NCI-H2081 (cell line): ENCODE data around the gene CPLX1.

ENCODE experiments used
- DNase-seq, 2 experiments: peaks; one replicate each; lab custom pipeline; 2025; lab: John Stamatoyannopoulos, UW

Gene CPLX1

GRCh38 chr4:825971-826330, at the start of gene CPLX1:
Gene CPLX1, minus strand, starts transcription at chr4:826129. Its CDS starts 1,607 bp downstream, at chr4:824522.
- peak; percentile 61 to 75 for DNase-seq

DNA sequence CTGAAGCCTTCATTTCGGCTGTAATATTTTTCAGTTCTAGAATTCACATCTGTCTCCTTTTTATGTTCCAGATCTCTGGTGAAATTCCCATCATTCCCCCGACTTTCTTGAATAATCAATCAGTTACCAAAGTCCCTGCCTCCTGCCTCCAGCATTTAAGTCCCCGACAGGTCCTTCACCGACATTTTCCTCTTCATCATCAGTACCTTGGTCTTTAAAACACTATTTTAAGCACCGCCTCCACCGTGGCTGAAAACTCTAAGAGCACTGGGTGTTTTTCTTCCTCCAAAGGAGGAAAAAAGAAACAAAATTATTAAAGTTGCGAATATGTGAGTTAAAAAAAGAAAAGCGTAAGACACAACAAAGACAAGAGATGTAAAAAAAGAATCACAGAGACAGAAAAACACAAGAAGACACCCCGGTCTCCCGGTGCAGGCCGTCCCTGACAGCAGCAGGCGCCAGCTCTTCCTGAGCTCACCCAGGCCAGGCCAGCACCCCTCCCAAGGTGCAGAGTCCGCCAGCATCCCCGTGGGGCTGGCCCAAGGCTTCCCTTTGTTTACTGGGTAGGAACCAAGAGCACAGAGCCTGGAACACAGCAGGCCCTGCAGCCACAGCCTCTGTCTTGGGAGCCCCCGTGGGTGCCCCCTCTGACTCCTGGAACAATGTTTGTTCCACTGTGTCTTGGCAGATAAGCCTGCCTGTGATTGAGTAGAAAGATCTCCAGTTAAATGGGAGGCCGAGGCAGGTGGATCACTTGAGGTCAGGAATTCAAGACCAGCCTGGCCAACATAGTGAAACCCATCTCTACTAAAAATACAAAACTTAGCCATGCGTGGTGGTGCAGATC, 49.3 kb upstream of the CPLX1 start:
- no peak for DNase-seq

DNA sequence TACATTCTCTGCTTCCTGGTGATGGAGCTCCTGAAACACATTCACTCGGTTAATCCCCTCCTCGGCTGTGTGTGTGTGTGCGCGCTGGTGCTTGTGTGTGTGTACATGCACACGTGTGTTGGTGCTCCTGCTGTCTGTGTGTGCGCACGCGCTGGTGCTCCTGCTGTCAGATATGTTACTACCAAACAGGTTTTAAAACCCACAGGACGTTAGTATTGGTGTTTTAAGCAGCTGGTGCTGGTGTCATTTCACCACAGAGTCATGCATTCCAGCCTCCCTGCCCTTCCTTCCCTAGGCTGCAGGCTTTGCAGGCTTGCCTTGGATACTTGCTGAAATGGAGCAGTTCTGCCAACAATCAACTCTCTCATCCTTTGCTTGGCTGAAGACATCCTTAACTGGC, 48.1 kb upstream of the CPLX1 start:
- no peak for DNase-seq

- no peak for DNase-seq
These were observed 46.5 kb upstream of the CPLX1 start for GRCh38 chr4:872241-872981.

GRCh38 chr4:871484-871883, 45.6 kb upstream of the CPLX1 start:
- DNase-seq: no peak

GRCh38 chr4:870951-871350, 45.0 kb upstream of the CPLX1 start:
- DNase-seq: no peak

GRCh38 chr4:869776-870175, 43.8 kb upstream of the CPLX1 start:
- no peak for DNase-seq

- DNase-seq: no peak
These were observed 42.5 kb upstream of the CPLX1 start for GRCh38 chr4:868421-868820.

DNA sequence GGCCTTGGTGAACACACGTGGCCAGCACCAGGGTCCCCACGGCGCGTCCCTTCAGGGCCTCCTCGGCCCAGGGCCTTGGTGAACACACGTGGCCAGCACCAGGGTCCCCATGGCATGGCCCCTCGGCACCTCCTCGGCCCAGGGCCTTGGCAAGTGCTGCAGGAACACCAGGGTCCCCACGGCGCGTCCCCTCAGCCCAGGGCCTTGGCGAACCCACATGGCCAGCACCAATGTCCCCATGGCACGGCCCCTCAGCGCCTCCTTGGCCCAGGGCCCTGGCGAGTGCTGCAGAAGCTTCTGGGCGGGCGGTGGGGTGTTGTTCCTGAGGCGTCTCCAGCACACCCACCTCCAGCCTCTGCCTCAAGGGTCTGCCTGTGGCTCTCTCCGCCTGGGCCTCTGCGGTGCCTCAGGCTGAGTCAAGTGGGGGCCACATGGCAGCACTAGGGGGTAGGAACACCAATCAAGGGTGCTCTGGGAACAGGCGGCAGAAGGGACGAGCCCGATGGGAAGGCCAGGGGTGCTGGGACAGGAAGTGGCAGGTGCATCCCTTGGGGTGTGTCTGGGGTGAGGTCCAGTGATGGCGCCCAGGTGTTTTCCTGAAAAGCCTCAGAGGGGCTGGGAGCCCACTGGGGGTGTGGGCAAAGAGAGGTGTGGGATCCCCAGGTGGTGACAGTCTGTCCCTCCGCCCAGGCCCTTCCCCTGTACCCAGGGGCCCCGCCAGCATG, 41.8 kb upstream of the CPLX1 start:
- DNase-seq: no peak

DNA sequence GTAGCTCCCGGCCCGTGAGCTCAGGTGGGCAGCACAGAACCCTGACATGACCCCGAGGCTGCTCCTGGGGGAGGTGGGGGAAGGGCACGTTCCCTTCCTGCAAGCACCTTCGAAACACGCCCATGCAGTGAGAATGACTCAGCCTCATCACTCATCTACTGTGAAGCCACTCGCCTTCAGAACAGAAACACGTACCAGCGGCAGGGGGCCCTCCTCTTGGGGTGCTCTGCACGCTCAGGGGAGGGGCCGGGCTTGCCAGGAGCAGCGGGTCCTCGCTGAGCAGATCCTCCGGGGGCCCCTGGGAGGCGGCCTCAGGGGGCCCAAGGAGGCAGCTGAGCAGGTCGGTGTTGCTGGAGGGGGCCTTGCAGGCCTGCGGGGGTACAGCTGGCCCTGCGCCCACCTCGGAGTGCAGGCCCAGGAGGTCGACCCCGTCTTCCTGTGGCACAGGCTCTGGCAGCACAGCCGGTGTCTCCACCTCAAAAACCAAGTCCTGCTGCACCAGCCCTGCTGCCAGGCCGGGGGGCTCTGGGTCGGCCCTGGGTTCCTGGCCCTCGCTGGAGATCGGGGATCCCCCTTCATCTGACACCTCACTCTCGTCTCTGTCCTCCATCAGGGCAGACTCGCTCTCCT, 40.9 kb upstream of the CPLX1 start:
- DNase-seq: no peak

DNA sequence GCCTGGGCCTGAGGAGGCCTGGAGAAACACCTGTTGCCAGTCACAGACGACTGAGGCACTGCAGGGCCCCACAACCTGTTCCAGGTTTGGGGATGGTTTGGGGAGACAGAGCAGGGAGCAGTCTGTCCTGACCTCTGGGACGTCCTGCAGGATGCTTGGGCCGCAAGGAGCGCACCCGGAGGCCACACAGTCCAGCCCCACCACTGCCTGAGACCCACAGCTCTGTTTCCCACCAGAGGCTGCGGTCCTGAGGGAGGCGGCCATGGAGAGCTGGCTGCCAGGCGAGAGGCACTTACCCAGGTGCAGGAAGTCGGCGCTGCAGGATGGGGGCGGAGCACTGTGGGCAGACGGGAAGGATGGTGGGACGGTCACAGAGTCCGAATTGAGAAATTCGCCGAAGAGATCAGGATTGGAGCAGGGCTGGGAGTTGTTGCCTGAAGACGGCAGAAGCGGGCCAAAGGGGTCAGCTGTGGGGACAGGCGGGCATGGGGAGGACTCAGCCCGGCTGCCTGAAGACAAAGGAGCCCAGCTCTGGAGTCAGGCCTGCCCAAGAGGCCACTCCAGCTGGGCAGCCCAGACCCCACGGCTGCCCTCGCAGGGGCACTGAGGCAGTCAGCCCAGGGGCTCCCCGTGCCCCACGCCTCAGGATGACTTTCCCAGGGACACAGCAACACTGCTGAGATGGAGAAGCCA, 40.3 kb upstream of the CPLX1 start:
- no peak for DNase-seq

GRCh38 chr4:865572-865971, 39.6 kb upstream of the CPLX1 start:
- DNase-seq: no peak

DNA sequence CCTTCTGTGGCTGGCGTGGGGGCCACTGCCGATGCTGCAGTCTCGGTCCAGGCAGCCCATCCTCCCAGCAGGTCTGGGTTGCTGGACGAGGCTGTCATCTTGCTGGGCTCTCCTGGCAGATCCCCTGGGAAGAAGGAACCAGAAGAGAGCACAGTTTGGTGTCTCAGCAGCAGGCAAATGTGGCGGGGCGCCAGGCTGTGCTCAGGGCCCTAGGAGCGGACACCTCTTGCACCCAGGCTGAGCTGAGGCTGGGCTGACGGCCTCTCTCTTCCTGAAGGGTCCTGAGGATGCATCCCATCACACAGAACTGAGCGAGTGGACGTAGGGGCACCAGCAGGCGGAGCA, 39.2 kb upstream of the CPLX1 start:
- DNase-seq: no peak

GRCh38 chr4:864456-865120, 38.7 kb upstream of the CPLX1 start:
- no peak for DNase-seq

DNA sequence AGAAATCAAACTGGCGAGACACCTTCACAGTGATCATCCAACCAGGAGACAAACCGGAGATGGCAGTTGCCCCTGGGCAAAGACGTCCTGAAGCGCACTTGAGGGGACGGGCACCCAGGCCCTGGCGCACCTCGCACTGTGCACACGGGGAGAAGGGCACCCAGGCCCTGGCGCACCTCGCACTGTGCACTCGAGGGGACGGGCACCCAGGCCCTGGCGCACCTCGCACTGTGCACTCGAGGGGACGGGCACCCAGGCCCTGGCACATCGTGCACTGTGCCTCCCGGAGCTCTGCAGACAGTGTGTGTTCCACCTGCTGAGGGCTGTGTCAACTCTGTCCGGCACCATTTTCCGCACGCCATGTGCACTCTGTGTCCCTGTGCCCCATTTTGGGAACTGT, 34.6 kb upstream of the CPLX1 start:
- DNase-seq: no peak

DNA sequence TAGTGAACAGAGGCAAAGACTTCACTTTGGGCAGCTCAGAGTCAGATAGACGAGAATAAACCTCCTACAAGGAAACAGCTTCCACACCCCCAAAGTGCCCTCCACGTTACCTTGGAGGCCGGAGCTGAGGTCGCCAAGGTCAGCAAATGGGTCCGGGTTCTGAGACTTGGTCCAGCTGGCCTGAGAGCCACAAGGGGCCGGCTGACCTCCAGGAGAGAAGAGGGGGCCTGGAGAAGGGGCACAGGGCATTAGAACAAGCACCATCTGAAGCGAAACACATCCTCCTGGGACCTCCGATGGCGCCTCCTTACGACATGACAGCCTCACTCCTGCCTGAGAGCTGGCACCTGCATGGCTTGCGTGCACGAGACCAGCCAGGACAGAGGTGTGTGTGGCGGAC, 33.6 kb upstream of the CPLX1 start:
- DNase-seq: no peak

DNA sequence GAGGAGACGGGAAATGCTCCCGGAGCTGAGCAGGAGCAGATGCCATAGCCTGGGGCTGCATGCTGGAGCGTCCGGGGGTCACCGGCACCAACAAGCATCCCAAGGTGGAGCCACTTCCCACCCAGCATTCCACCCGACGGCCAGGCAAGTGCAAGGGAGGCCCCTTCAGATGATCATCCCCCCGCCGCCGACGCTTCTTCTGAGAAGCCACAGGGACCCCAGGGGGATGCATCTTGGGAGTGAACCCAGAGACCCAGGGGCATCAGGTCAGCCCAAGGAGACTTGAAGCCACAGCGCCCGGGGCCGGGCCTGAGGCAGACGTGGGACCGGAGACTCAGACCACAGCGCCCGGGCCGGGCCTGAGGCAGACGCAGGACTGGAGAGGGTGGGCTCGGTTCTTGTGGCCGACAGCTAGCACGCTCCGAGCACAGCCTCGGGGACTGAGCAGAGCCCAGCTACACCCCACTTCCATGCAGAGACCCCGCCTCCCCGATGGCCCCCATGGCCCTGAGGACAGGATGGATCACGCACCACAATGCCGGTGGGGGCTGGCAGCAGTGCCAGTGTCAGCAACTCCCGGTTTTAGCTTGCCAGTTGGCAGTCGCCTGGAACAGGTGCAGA, 33.0 kb upstream of the CPLX1 start:
- DNase-seq: no peak

DNA sequence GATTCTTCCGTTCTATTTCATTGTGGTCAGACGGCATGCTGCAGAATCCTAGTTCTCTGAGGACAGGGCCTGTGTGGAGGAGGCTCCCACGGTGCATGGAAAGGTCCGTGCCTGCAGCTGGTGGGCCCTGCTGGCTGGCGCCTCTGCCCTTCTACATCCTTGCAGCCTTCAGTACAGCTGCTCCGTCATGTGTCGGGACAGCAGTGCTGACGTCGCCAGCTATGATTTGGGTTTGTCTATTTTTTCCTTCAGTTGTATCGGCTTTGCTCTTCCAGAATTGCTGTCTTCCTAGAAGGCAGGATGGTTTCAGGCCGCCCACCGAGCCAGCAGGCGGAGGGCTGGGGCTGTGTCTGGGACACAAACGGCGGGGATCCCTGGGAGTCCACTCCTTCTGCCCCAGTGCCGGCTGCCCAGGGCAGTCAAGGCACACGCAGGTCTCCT, 32.1 kb upstream of the CPLX1 start:
- no peak for DNase-seq

GRCh38 chr4:857461-857860, 31.5 kb upstream of the CPLX1 start:
- no peak for DNase-seq

DNA sequence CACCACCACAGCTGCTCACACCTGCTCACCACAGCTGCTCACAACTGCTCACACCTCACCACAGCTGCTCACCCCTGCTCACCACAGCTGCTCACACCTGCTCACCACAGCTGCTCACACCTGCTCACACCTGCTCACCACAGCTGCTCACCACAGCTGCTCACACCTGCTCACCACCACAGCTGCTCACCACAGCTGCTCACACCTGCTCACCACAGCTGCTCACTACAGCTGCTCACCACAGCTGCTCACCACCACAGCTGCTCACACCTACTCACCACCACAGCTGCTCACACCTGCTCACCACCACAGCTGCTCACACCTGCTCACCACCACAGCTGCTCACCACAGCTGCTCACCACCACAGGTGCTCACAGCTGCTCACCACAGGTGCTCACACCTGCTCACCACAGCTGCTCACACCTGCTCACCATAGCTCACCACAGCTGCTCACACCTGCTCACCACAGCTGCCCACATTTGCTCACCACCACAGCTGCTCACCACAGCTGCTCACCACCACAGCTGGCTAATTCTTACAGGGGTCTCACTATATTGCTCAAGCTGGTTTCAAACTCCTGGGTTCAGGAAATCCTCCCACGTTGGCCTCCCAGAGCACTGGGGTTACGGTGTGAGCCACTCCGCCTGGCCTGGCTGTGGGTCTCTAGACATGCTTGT, 30.4 kb upstream of the CPLX1 start:
- no peak for DNase-seq
